Breast epithelium (tissue), 4 donors: ENCODE data around the gene PGBD1. TPM values are rescaled to one million over a fixed set of nuclear protein-coding genes. Genes with fewer than 3 reads are reported as not detected.
A peak's percentile ranks its signal among the peaks of the same experiment; 100 is the strongest.

Experiments
- DNase-seq, 2 donors: peaks; one replicate each; pipeline ENCODE4 v3.0.0-alpha.2; 2019; ENCODE audit warnings: low spot score in 2 of 2
- H3K27ac ChIP-seq, 2 donors: fragments of 200-600 bp; sonication (generic) in 1 of 2; one replicate each; pipeline ENCODE4 v1.5.1; 2016 to 2019; ENCODE audit warnings: mild to moderate bottlenecking in 1 of 2
- H3K27me3 ChIP-seq, 2 donors: fragments of 200-600 bp; sonication (generic) in 1 of 2; one replicate each; pipeline versions ENCODE4 v1.5.1 to v1.6.0; 2017 to 2019; ENCODE audit warnings: control low read depth in 1 of 2, mild to moderate bottlenecking in 1 of 2
- H3K36me3 ChIP-seq: fragments of 200-600 bp; one replicate; pipeline ENCODE4 v1.5.1; 2019
- H3K4me1 ChIP-seq, 2 donors: fragments of 200-600 bp; sonication (generic); one replicate each; pipeline ENCODE4 v1.5.1; 2016 to 2019; ENCODE audit warnings: control low read depth in 1 of 2
- H3K4me3 ChIP-seq, 3 donors: fragments of 200-600 bp; sonication (generic); 1 replicate in 2 of 3; 2 replicates in 1 of 3; pipeline ENCODE4 v1.5.1; 2016 to 2019; ENCODE audit warnings: mild to moderate bottlenecking in 3 of 3, moderate library complexity in 2 of 3
- H3K9me3 ChIP-seq, 2 donors: fragments of 200-600 bp; sonication (generic) in 1 of 2; one replicate each; pipeline ENCODE4 v1.5.1; 2016 to 2019; ENCODE audit warnings: control low read depth in 1 of 2
- CTCF ChIP-seq, 3 donors: fragments of 450-650 bp; IDR thresholded peaks; one replicate each; pipeline ENCODE4 v1.5.1; 2016 to 2017; ENCODE audit warnings: antibody characterized with exemption in 3 of 3, mild to moderate bottlenecking in 3 of 3, moderate library complexity in 3 of 3
- POLR2A ChIP-seq: fragments of 450-650 bp; IDR thresholded peaks from one replicate; pipeline ENCODE4 v1.6.1; 2016; ENCODE audit warnings: antibody characterized with exemption, mild to moderate bottlenecking, moderate library complexity
- POLR2AphosphoS5 ChIP-seq, 3 donors: sonication (generic); formaldehyde crosslinking; IDR thresholded peaks; one replicate each; pipeline ENCODE4 v1.6.1; 2017; ENCODE audit warnings: antibody characterized with exemption in 3 of 3
- intact Hi-C: fragments of 100-400 bp; cut with DNase I; formaldehyde crosslinking; loops from one replicate; pipeline ENCODE4 v1.15.1; 2023; ENCODE audit warnings: low total_unique reads
- total RNA-seq, 3 donors: library from RNA; depleted of rRNA; stranded (reverse); fragments of >200 nt; gene quantifications; one replicate each; pipeline ENCODE4 v1.1.0, GENCODE V29; 2016

The PGBD1 gene
- total RNA-seq, 3 donors from 2014 or later = 4.2 to 5.9 (median 4.6) TPM

- intact Hi-C loops = loop anchor here (10.0 kb wide), 1 partner anchor 750 kb away; no protein-coding TSS in a partner anchor
- no peak for DNase-seq
- no peaks in the 10 kb centered on the region for H3K4me1 ChIP-seq
- H3K27ac ChIP-seq = no peak overlapping the region
- TF ChIP-seq CTCF (IDR thresholded peaks at IDR 0.05) (no peak), POLR2A (no peak), POLR2AphosphoS5 (IDR thresholded peaks at IDR 0.05) (no peak)
- no peaks in the 10 kb centered on the region for H3K9me3 ChIP-seq
- H3K27me3 ChIP-seq = no peaks in the 10 kb centered on the region
- no peaks in the 10 kb centered on the region for H3K36me3 ChIP-seq
- no peak overlapping the region for H3K4me3 ChIP-seq
These were observed 6.5 kb upstream of the PGBD1 start for GRCh38 chr6:28274888-28275287.

GRCh38 chr6:28277746-28278145, 3.6 kb upstream of the PGBD1 start:
- Histone ChIP-seq H3K36me3 (no peaks in the 10 kb centered on the region), H3K4me1 (no peaks in the 10 kb centered on the region), H3K27me3 (no peaks in the 10 kb centered on the region), H3K27ac (no peak overlapping the region), H3K9me3 (no peaks in the 10 kb centered on the region), H3K4me3 (no peak overlapping the region)
- no peak for DNase-seq
- TF ChIP-seq POLR2AphosphoS5 (IDR thresholded peaks at IDR 0.05) = no peak
- no peak for TF ChIP-seq CTCF (IDR thresholded peaks at IDR 0.05)
- no peak for TF ChIP-seq POLR2A
- intact Hi-C loops = loop anchor here (1.0 to 10.0 kb wide), 2 partner anchors 7 to 753 kb away; no protein-coding TSS in a partner anchor

GRCh38 chr6:28280595-28281287, 631 bp upstream of the PGBD1 start:
- Histone ChIP-seq H3K36me3 (no peaks in the 10 kb centered on the region), H3K9me3 (no peaks in the 10 kb centered on the region), H3K4me3 (peak overlapping the region; percentile 53 to 72 (median 71)), H3K27me3 (no peaks in the 10 kb centered on the region), H3K4me1 (no peaks in the 10 kb centered on the region), H3K27ac (no peak overlapping the region)
- DNase-seq = no peak
- TF ChIP-seq CTCF (IDR thresholded peaks at IDR 0.05) = no peak
- TF ChIP-seq POLR2A = no peak
- no peak for TF ChIP-seq POLR2AphosphoS5 (IDR thresholded peaks at IDR 0.05)
- intact Hi-C loops = no loop called here

GRCh38 chr6:28282926-28283325, 1.6 kb downstream of the PGBD1 start:
- no peak overlapping the region for H3K4me3 ChIP-seq
- H3K36me3 ChIP-seq = no peaks in the 10 kb centered on the region
- no peaks in the 10 kb centered on the region for H3K4me1 ChIP-seq
- DNase-seq = no peak
- H3K9me3 ChIP-seq = no peaks in the 10 kb centered on the region
- H3K27me3 ChIP-seq = no peaks in the 10 kb centered on the region
- intact Hi-C loops = no loop called here
- no peak overlapping the region for H3K27ac ChIP-seq
- TF ChIP-seq CTCF (IDR thresholded peaks at IDR 0.05) = no peak
- no peak for TF ChIP-seq POLR2A
- no peak for TF ChIP-seq POLR2AphosphoS5 (IDR thresholded peaks at IDR 0.05)

GRCh38 chr6:28291573-28291972, 10.2 kb downstream of the PGBD1 start:
- no peaks in the 10 kb centered on the region for H3K4me1 ChIP-seq
- TF ChIP-seq POLR2A = no peak
- no peak for TF ChIP-seq POLR2AphosphoS5 (IDR thresholded peaks at IDR 0.05)
- TF ChIP-seq CTCF (IDR thresholded peaks at IDR 0.05) = no peak
- H3K36me3 ChIP-seq = no peaks in the 10 kb centered on the region
- H3K27ac ChIP-seq = no peak overlapping the region
- no peak overlapping the region for H3K4me3 ChIP-seq
- H3K27me3 ChIP-seq = no peaks in the 10 kb centered on the region
- DNase-seq = no peak
- no peaks in the 10 kb centered on the region for H3K9me3 ChIP-seq
- intact Hi-C loops = no loop called here
